DOHH2 (cell line): ENCODE data around the gene KCNMA1.

Experiments
- H3F3A ChIP-seq: fragments of 200-600 bp; sonication (generic), shearing (Covaris generic); 2 replicates; pipeline ENCODE4 v1.6.0; 2016; ENCODE audit warnings: antibody characterized with exemption, mild to moderate bottlenecking; ENCODE audit not compliant: control insufficient read depth, insufficient read depth
- H3K27ac ChIP-seq: fragments of 200-600 bp; sonication (generic); 2 replicates; pipeline ENCODE4 v1.5.1; 2014; ENCODE audit warnings: low read depth, mild to moderate bottlenecking, low read length, moderate library complexity
- H3K27me3 ChIP-seq: fragments of 200-600 bp; sonication (generic); 2 replicates; pipeline ENCODE4 v1.6.1; 2014; ENCODE audit warnings: mild to moderate bottlenecking, low read length, mixed read lengths; ENCODE audit not compliant: control insufficient read depth
- H3K36me3 ChIP-seq: fragments of 200-600 bp; sonication (generic); 2 replicates; pipeline ENCODE4 v1.6.1; 2014; ENCODE audit warnings: mild to moderate bottlenecking, low read length, moderate library complexity, mixed read lengths; ENCODE audit not compliant: control insufficient read depth
- H3K4me1 ChIP-seq: fragments of 200-600 bp; sonication (generic); 2 replicates; pipeline ENCODE4 v1.6.1; 2014; ENCODE audit warnings: mild to moderate bottlenecking, low read length, mixed read lengths; ENCODE audit not compliant: control insufficient read depth
- H3K4me2 ChIP-seq: fragments of 200-600 bp; sonication (generic); 2 replicates; pipeline ENCODE4 v1.6.0; 2014; ENCODE audit warnings: mild to moderate bottlenecking, low read length, moderate library complexity
- H3K4me3 ChIP-seq: fragments of 200-600 bp; sonication (generic); 2 replicates; pipeline ENCODE4 v1.5.1; 2014; ENCODE audit warnings: mild to moderate bottlenecking, low read length, mixed read lengths
- H3K79me2 ChIP-seq: fragments of 200-600 bp; sonication (generic); 2 replicates; pipeline ENCODE4 v1.6.1; 2014; ENCODE audit warnings: mild to moderate bottlenecking, low read length, mixed read lengths; ENCODE audit not compliant: control insufficient read depth
- H3K9me2 ChIP-seq: fragments of 200-600 bp; sonication (generic); replicated peaks from 2 replicates; pipeline ENCODE4 v1.6.1; 2014; ENCODE audit warnings: mild to moderate bottlenecking, low read length, mixed read lengths; ENCODE audit not compliant: control insufficient read depth
- H3K9me3 ChIP-seq: fragments of 200-600 bp; sonication (generic); 2 replicates; pipeline ENCODE4 v1.6.1; 2014; ENCODE audit warnings: antibody characterized with exemption, low read length, mixed read lengths; ENCODE audit not compliant: control insufficient read depth, insufficient read depth
- H4K20me1 ChIP-seq: fragments of 200-600 bp; sonication (generic); 2 replicates; pipeline ENCODE4 v1.6.0; 2014; ENCODE audit warnings: low read depth, mild to moderate bottlenecking, antibody characterized with exemption, low read length, moderate library complexity; ENCODE audit not compliant: control insufficient read depth, insufficient read depth
- CTCF ChIP-seq: fragments of 200-600 bp; sonication (generic); IDR thresholded peaks from one replicate; pipeline ENCODE4 v1.5.1; 2014; ENCODE audit warnings: antibody characterized with exemption, mild to moderate bottlenecking, low read depth, low read length; ENCODE audit not compliant: poor library complexity, severe bottlenecking
- EZH2phosphoT487 ChIP-seq: fragments of 200-600 bp; sonication (generic); IDR thresholded peaks from 2 replicates; pipeline ENCODE4 v1.6.1; 2017; ENCODE audit warnings: borderline replicate concordance, mild to moderate bottlenecking, antibody characterized with exemption, low read length, moderate library complexity, mixed read lengths

Gene KCNMA1

DNA sequence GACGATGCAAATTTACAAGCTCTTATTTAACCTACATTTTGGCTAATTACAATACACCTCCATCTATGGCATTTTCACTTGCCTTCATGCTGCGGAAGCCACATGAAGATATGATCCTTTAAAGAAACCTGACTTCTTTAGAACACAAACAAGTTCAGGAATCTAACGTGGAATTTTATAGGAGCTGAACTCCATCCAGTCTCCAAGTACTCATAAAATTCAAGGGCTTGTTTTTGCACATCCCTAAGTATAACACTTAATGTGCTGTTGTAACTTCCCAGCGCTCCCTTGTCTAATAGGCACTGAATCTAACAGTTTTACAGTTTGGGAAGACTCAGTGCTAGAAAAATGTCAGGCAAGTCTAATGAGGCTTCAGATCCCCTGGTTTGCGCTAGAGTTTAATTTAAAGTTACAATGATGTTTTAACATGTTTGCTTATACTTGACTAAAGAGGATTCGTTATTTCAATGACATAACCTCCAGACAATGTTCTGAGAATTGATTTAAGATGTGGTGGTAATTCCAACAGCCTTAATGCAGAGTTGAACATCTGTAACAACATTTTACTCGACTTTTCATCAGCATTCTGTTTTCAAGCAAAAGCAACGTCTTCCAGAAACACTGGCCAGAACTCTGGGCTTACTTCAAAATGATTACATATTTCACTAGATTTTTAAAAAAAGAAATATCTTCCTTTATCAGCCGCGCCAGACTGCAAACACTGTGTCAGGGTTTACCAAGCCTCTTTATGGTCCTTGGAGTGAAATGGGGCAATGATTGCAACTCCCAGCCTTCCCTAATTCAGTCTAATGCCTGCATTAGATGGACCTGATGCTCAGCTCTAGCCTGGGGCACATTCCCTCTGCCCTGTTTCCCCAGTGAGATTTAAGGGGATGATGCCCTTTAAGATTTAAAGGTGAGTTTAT is 664.3 kb downstream of the KCNMA1 start:
- Histone ChIP-seq H3K4me1 (no peaks in the 10 kb centered on the region), H3K9me2 (no peaks in the 10 kb centered on the region), H3K36me3 (no peaks in the 10 kb centered on the region), H3K9me3 (no peaks in the 10 kb centered on the region), H3K4me2 (no peak overlapping the region), H3K79me2 (no peaks in the 10 kb centered on the region), H3F3A (no peaks in the 10 kb centered on the region), H3K27ac (no peak overlapping the region), H4K20me1 (no peaks in the 10 kb centered on the region), H3K27me3 (no peaks in the 10 kb centered on the region), H3K4me3 (no peak overlapping the region)
- TF ChIP-seq EZH2phosphoT487 (no peak), CTCF (no peak)

DNA sequence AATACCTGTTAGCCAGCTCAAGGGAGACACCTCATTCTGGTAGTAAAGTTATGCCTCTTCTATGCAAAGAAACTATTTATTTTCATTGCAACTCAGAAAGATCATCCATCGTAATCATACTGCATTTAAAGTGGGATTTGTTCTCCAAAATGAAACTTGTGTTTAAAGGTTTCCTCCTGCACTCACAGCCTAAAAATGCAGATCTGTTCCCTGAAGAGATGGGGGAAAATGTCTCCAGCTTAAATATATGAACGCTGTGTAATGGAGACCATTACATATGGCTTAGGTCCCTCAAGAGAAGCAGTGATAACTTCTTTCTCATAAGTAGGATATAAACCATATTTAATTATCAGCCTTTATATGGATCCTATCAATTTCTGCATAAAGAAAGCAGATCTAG is 665.1 kb downstream of the KCNMA1 start:
- Histone ChIP-seq H3K27ac (no peak overlapping the region), H3K36me3 (no peaks in the 10 kb centered on the region), H3K79me2 (no peaks in the 10 kb centered on the region), H3K9me3 (no peaks in the 10 kb centered on the region), H3F3A (no peaks in the 10 kb centered on the region), H3K4me3 (no peak overlapping the region), H3K4me2 (no peak overlapping the region), H4K20me1 (no peaks in the 10 kb centered on the region), H3K4me1 (no peaks in the 10 kb centered on the region), H3K9me2 (no peaks in the 10 kb centered on the region), H3K27me3 (no peaks in the 10 kb centered on the region)
- no peak for TF ChIP-seq EZH2phosphoT487
- TF ChIP-seq CTCF = no peak

- Histone ChIP-seq H3K36me3 (no peaks in the 10 kb centered on the region), H3K27me3 (no peaks in the 10 kb centered on the region), H4K20me1 (no peaks in the 10 kb centered on the region), H3K9me2 (no peaks in the 10 kb centered on the region), H3K9me3 (no peaks in the 10 kb centered on the region), H3F3A (no peaks in the 10 kb centered on the region), H3K27ac (no peak overlapping the region), H3K79me2 (no peaks in the 10 kb centered on the region), H3K4me1 (no peaks in the 10 kb centered on the region), H3K4me3 (no peak overlapping the region), H3K4me2 (no peak overlapping the region)
- TF ChIP-seq CTCF (no peak), EZH2phosphoT487 (no peak)
Measured at GRCh38 chr10:76971547-76972170, 665.9 kb downstream of the KCNMA1 start.
